NCI-H524 treated with DMSO at 0.1 percent for 48 hours (cell line): ENCODE results near the gene ZFPL1.
A peak's percentile ranks its signal among the peaks of the same experiment; 100 is the strongest.

Experiments
- DNase-seq: peaks from one replicate; lab custom pipeline; 2025; lab: John Stamatoyannopoulos, UW

ZFPL1 gene

GRCh38 chr11:65083834-65084597, at the start of gene ZFPL1, which contains the start of gene CDCA5:
TSS of gene ZFPL1 (plus strand) at chr11:65084222. CDS start at chr11:65084699, 477 bp downstream.
TSS of gene CDCA5 (minus strand) at chr11:65084040. CDS start at chr11:65083978, 62 bp downstream.
- peak; percentile 63 for DNase-seq

DNA sequence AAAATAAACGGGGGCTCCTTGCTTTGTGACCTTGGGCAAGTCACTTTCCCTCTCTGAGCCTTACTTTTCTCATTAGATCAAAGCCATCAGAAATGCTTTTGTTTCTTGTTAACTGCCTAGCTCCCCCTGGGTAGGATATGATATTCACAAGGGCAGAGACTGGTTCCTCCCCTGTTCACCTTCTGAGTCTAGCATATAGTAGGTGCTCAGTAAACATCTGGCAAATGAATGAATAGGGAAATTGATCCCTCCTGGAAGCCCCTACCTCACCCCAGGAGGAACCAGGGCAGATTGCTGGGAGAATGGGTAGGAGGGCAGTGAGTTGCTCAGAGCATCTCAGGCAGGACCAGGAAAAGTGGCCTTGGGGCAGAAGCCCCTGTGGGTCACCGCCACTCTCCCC, 49.6 kb upstream of the ZFPL1 start:
- no peak for DNase-seq

GRCh38 chr11:65035579-65035978, 48.4 kb upstream of the ZFPL1 start:
- DNase-seq: no peak

GRCh38 chr11:65036931-65037330, 47.1 kb upstream of the ZFPL1 start:
- DNase-seq: no peak

DNA sequence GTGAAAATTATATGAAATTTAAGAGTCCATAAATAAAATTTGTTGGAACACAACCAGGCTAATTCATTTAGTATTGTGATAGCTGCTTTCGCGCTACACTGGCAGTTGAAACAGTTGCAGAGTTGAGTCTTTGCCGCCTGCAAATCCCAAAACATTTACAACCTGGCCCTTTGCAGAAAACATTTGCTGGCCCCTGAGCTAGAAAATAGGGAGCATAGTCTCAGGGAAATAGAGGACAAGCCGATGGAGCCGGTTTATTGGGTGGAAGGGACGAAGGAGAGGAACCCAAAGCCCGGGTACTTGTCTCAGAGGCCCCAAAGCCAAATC, 43.5 kb upstream of the ZFPL1 start:
- no peak for DNase-seq

DNA sequence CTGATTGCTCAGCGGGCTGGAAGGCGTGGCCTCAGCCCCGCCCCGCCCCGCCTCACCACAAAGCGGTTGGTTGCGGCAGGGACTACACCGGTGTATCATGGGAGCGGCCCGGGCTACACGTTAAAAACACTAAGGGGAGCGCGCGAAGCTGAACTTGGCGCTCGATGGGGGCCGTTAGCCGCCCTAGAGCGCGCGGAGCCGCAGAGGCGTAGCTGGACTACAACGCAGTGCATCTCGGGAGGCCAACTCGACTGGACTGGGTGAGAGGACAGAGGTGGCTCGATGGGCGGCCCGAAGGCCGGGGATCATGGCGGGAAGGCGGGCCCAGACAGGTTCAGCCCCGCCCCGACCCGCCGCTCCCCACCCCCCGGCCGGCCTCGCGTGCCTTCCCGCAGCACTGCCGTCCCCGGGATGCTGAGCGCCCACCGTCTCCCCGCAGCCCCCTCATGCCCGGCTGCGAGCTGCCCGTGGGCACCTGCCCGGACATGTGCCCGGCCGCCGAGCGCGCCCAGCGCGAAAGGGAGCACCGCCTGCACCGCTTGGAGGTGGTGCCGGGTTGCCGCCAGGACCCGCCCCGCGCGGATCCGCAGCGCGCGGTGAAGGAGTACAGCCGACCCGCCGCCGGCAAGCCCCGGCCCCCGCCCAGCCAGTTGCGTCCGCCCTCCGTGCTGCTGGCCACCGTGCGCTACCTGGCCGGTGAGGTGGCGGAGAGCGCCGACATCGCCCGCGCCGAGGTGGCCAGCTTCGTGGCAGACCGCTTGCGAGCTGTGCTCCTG, 43.0 kb upstream of the ZFPL1 start, which contains the start of gene SAC3D1:
SAC3D1 (plus strand) TSS at position 364 of the 776 bp plus-strand sequence; CDS start at position 447, 83 bp downstream.
- DNase-seq: peak; percentile 85

GRCh38 chr11:65042891-65043290, 41.1 kb upstream of the ZFPL1 start:
- no peak for DNase-seq

- no peak for DNase-seq
Measured at GRCh38 chr11:65043881-65044501, 40.0 kb upstream of the ZFPL1 start.

GRCh38 chr11:65045061-65045460, 39.0 kb upstream of the ZFPL1 start:
- no peak for DNase-seq

- DNase-seq: no peak
Measured at GRCh38 chr11:65045728-65046127, 38.3 kb upstream of the ZFPL1 start.

DNA sequence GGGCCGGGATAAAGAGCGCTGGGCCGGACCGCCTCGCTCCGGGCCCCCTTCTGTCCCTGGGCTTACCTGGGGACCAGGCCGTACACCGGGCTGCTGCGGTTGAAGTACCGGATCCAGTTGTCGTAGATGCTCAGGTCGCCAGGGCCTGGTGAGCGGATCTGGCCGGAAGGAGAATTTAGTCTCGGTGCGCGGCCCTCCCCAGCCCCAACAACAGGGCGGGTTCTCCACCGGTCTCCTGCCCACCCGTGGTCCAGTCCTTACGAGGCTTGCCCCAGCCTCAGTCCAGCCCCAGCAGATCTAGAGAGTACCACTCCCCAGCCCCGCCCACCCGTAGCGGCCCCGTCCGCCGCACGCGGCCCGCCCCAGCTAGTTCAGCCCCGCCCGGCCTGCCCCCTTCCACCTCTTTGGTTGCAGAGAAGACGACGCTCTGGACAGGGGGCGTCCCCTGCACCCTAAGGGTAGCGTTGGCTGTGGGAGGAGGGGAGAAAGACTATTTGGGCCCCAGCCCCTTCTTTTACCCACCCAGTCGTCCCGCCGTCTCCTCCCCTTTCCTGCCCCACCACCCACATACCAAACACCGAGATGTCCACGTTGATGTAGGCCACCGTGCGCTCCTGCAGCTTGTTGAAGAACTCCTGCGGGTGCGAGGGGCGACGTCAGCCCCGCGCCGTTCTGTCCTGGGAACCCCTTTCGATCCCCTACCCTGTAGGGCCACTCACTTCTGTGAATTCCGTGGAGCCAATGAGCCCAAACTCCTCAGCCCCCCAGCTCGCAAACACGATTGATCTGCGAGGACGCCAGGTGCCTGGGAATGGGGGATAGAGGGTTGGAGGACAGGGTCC, 36.2 kb upstream of the ZFPL1 start:
- no peak for DNase-seq

- DNase-seq: no peak
Measured at GRCh38 chr11:65051398-65051858, 32.6 kb upstream of the ZFPL1 start.

GRCh38 chr11:65053827-65054508, 30.1 kb upstream of the ZFPL1 start:
- no peak for DNase-seq

DNA sequence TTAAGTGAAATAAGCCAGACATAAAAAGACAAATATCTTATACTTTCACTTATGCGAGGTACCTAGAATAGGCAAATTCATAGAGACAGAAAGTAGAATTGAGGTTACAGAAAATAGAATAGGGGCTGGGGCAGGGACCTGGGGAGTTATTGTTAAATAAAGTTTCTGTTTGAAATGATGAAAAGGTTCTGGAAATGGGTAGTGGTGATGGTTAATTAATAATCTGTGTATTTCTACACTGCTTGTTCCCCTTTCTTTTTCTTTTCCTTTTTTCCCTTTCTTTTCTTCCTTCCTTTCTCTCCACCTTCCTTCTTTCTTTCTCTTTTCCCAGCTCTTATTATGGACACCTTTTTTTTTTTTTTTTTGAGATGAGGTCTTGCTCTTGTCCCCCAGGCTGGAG, 28.5 kb upstream of the ZFPL1 start:
- no peak for DNase-seq

DNA sequence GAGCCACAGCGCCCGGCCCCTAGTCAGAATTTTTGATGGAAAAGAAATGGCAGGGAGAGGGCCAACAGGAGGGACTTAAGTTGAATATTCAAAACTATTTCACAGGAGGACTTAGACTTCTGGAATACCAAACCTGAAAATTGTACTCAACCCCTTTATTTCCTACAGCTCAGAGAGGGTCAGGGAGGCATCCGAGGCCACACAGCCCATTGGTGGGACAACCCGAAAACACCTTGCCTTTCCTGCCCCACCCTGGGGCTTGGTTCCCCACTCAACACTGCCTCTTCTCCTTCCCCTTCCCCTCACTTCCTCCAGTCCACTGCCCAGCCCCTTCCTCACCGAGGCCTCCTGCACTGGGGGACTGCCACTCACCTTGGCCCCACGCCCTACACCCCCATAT, 27.0 kb upstream of the ZFPL1 start:
- DNase-seq: no peak

DNA sequence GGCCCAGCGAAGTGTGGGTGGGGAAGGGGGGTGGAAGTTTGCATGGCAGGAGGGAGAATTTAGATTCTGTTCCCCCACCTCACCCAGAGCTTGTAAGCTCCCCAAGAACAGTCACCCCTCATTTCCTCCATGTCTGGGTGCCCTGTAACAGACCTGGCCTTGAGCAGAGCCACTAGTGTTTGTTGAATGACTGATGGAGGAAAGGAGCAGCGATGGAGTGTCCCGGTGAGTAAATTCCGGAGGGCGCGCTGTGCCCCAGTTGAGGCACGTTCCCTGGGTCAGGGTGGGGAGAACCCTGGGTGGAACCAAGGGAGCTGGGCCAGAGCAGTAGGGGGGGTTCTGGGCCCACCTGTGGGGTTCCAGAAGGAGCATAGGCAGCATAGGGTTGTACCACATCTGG, 26.5 kb upstream of the ZFPL1 start:
- DNase-seq: no peak

DNA sequence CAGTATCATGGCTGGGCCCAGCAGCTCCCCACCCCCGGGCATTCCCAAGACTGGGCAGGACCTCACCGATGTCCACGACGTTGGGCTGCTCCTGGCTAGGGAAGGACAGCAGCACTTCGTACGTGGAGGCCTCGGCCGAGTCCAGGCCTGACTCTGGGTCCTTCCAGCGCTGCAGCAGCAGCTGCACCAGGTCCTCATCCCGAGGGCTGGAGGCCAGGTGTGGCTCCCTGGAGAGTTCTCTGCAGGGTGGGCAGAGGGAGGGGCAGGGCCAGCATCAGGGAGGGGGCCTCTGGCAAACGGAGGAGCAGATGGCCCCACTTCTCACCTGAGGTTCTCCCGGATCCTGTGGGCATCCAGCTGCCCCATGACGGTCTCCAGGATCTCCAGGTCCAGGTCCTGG, 26.0 kb upstream of the ZFPL1 start:
- no peak for DNase-seq

DNA sequence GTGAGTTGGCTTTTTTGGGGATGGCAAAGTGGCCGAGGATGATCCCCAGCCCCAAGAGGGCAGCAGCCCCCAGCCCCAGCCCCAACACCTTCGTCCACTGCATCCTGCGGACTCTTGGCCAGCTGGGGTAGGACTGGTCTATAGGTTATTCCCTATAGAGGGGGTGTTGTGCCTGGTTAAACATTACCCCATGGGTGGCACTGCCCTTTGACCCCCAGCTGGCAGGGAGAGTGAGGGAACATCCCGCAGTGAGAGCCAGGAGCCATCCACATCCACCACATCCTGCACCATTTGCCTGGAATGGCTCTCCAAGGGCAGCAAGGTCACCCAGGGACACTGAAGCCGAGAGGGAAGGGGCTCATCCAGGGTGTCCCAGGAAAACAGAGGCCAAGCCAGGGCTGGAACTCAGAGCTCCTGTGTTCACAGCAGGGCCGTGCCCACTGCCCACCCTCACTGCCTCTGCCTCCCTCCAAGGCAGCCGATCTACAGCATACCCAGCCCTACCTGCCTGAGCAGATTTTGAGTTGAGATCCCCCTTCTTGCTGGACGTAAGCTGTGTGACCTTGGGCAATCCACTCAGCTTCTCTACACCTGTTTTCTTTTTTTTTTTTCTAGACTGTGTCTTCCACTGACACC, 25.5 kb upstream of the ZFPL1 start, which contains the start of gene NAALADL1:
NAALADL1 (minus strand) TSS at position 135 of the 636 bp plus-strand sequence; CDS start at position 103, 32 bp downstream.
- DNase-seq: no peak

DNA sequence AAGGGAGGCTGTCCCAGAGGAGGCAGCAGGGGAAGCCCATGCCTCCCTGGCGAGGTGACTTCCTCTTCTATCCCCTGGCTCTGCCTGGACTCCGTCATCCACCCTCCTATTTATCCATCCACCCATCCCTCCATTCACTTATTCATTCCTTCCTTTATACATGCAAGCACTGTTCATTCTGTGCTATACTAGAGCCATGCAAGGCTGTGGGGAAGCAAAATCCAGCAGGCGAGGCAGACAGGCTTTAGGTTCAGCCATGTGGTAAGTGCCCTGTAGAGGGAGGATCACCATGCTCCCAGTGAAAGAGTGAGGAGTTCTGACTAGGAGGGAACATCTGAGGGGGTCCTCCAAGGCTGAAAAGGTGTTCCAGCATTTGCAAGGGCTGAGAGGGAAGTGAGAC, 24.5 kb upstream of the ZFPL1 start:
- no peak for DNase-seq

GRCh38 chr11:65059959-65060824, 23.8 kb upstream of the ZFPL1 start:
- no peak for DNase-seq
